HG03354 (cell line): ENCODE data around the gene EGFLAM.

ENCODE experiments used
- ATAC-seq: cut with Tn5 transposase; IDR thresholded peaks from one replicate; pipeline ENCODE4 v1.9.1; 2021; ENCODE audit warnings: mild to moderate bottlenecking; ENCODE audit not compliant: unreplicated experiment, poor library complexity, severe bottlenecking

Gene EGFLAM

GRCh38 chr5:38500573-38501260 lies 242.4 kb downstream of the EGFLAM start:
- no peak for ATAC-seq

- no peak for ATAC-seq
Observed at GRCh38 chr5:38506302-38506701, 247.9 kb downstream of the EGFLAM start.

GRCh38 chr5:38509185-38509584 lies 250.8 kb downstream of the EGFLAM start:
- ATAC-seq = no peak
